Muscle layer of duodenum (tissue), 2 donors: ENCODE measurements around the gene COL23A1.
"Not testable (repeated sequence)": the region's sequence is repeated elsewhere in the genome, so short reads cannot be mapped to it uniquely, and the experiment has no call there.

Source experiments
- H3K27ac ChIP-seq: one replicate; pipeline ENCODE4 v1.7.0; 2013; ENCODE audit warnings: mild to moderate bottlenecking, low read length
- H3K27me3 ChIP-seq: one replicate; pipeline ENCODE4 v1.7.0; 2013; ENCODE audit warnings: low read depth, mild to moderate bottlenecking, control low read depth, low read length
- H3K36me3 ChIP-seq, 2 donors: one replicate each; pipeline ENCODE4 v1.7.0; 2013; ENCODE audit warnings: low read length in 2 of 2, control low read depth in 1 of 2, mild to moderate bottlenecking in 1 of 2; ENCODE audit not compliant: insufficient read depth in 2 of 2, control insufficient read depth in 1 of 2
- H3K4me1 ChIP-seq, 2 donors: one replicate each; pipeline ENCODE4 v1.7.0; 2013; ENCODE audit warnings: low read length in 2 of 2, mild to moderate bottlenecking in 2 of 2, control low read depth in 1 of 2, moderate library complexity in 1 of 2; ENCODE audit not compliant: insufficient read depth in 2 of 2, control insufficient read depth in 1 of 2
- H3K4me3 ChIP-seq, 2 donors: one replicate each; pipeline ENCODE4 v1.7.0; 2013; ENCODE audit warnings: low read length in 2 of 2, low read depth in 1 of 2, mild to moderate bottlenecking in 1 of 2
- H3K9me3 ChIP-seq, 2 donors: one replicate each; pipeline ENCODE4 v1.7.0; 2013; ENCODE audit warnings: low read length in 2 of 2, control low read depth in 1 of 2, mild to moderate bottlenecking in 1 of 2; ENCODE audit not compliant: control insufficient read depth in 1 of 2
- donor health status: healthy.

The COL23A1 gene

GRCh38 chr5:178234750-178235587 is 355.2 kb downstream of the COL23A1 start:
- Histone ChIP-seq H3K9me3 (no peaks in the 10 kb centered on the region), H3K27ac (no peak overlapping the region), H3K4me3 (no peak overlapping the region), H3K4me1 (peaks cover 17 to 19% of the 10 kb centered on the region in 2 donors), H3K27me3 (no peaks in the 10 kb centered on the region), H3K36me3 (peaks cover 0 to 2% of the 10 kb centered on the region in 2 donors)

- H3K27ac ChIP-seq, result no peak overlapping the region
- H3K4me1 ChIP-seq, result peaks cover 17 to 22% of the 10 kb centered on the region in 2 donors
- H3K4me3 ChIP-seq, result no peak overlapping the region
- no peaks in the 10 kb centered on the region for H3K27me3 ChIP-seq
- H3K36me3 ChIP-seq, result peaks cover 5 to 9% of the 10 kb centered on the region in 2 donors
- no peaks in the 10 kb centered on the region for H3K9me3 ChIP-seq
Measured at GRCh38 chr5:178234121-178234749, 356.0 kb downstream of the COL23A1 start.

- Histone ChIP-seq H3K4me3 (peak overlapping the region; percentile 49 to 87), H3K27ac (peak overlapping the region; percentile 87), H3K27me3 (no peaks in the 10 kb centered on the region), H3K4me1 (peaks cover 17 to 22% of the 10 kb centered on the region in 2 donors), H3K36me3 (peaks cover 16 to 20% of the 10 kb centered on the region in 2 donors), H3K9me3 (no peaks in the 10 kb centered on the region)
Measured at GRCh38 chr5:178232920-178233429, 357.2 kb downstream of the COL23A1 start.

GRCh38 chr5:178232124-178232919 is 357.9 kb downstream of the COL23A1 start, which contains the start of gene PHYKPL:
TSS of gene PHYKPL (minus strand) at chr5:178232802. CDS start at chr5:178232550, 252 bp downstream.
- Histone ChIP-seq H3K4me3 (peak within 1 kb of the TSS; percentile 82 to 87), H3K27ac (peak within 1 kb of the TSS; percentile 87), H3K4me1 (peaks cover 17 to 22% of the 10 kb centered on the region in 2 donors), H3K9me3 (no peaks in the 10 kb centered on the region), H3K36me3 (peaks cover 22 to 27% of the 10 kb centered on the region in 2 donors), H3K27me3 (no peaks in the 10 kb centered on the region)

GRCh38 chr5:178231539-178232123 is 358.6 kb downstream of the COL23A1 start:
- peak overlapping the region; percentile 47 for H3K27ac ChIP-seq
- no peaks in the 10 kb centered on the region for H3K9me3 ChIP-seq
- H3K4me3 ChIP-seq, result peak overlapping the region; percentile 82 to 87
- peaks cover 15 to 22% of the 10 kb centered on the region in 2 donors for H3K4me1 ChIP-seq
- no peaks in the 10 kb centered on the region for H3K27me3 ChIP-seq
- peaks cover 25 to 33% of the 10 kb centered on the region in 2 donors for H3K36me3 ChIP-seq

- Histone ChIP-seq H3K27ac (peak overlapping the region; percentile 47), H3K4me3 (peak overlapping the region; percentile 82 to 87), H3K27me3 (no peaks in the 10 kb centered on the region), H3K9me3 (no peaks in the 10 kb centered on the region), H3K4me1 (peaks cover 11 to 22% of the 10 kb centered on the region in 2 donors), H3K36me3 (peaks cover 25 to 36% of the 10 kb centered on the region in 2 donors)
Measured at GRCh38 chr5:178230879-178231538, 359.2 kb downstream of the COL23A1 start.

- no peaks in the 10 kb centered on the region for H3K27me3 ChIP-seq
- H3K4me1 ChIP-seq, result peaks cover 11 to 22% of the 10 kb centered on the region in 2 donors
- H3K9me3 ChIP-seq, result no peaks in the 10 kb centered on the region
- H3K36me3 ChIP-seq, result peaks cover 28 to 40% of the 10 kb centered on the region in 2 donors
- H3K4me3 ChIP-seq, result no peak overlapping the region
- H3K27ac ChIP-seq, result no peak overlapping the region
Measured at GRCh38 chr5:178229861-178230260, 360.3 kb downstream of the COL23A1 start.

- Histone ChIP-seq H3K4me1 (peaks cover 11 to 22% of the 10 kb centered on the region in 2 donors), H3K36me3 (peaks cover 29 to 41% of the 10 kb centered on the region in 2 donors)
- H3K4me3 ChIP-seq, H3K27me3 ChIP-seq, H3K27ac ChIP-seq, H3K9me3 ChIP-seq: not testable (repeated sequence)
Measured at GRCh38 chr5:178229111-178229510, 361.1 kb downstream of the COL23A1 start.

- no peaks in the 10 kb centered on the region for H3K27me3 ChIP-seq
- H3K27ac ChIP-seq, result no peak overlapping the region
- H3K36me3 ChIP-seq, result peaks cover 29 to 41% of the 10 kb centered on the region in 2 donors
- H3K4me1 ChIP-seq, result peaks cover 11 to 22% of the 10 kb centered on the region in 2 donors
- no peak overlapping the region for H3K4me3 ChIP-seq
- no peaks in the 10 kb centered on the region for H3K9me3 ChIP-seq
Measured at GRCh38 chr5:178228609-178229008, 361.6 kb downstream of the COL23A1 start.

- H3K27me3 ChIP-seq, result no peaks in the 10 kb centered on the region
- no peak overlapping the region for H3K27ac ChIP-seq
- H3K36me3 ChIP-seq, result peaks cover 31 to 41% of the 10 kb centered on the region in 2 donors
Measured at GRCh38 chr5:178227929-178228328, 362.3 kb downstream of the COL23A1 start.

More at GRCh38 chr5:178227929-178228328, 362.3 kb downstream of the COL23A1 start:
- Histone ChIP-seq H3K4me3 (no peak overlapping the region), H3K4me1 (peaks cover 11 to 22% of the 10 kb centered on the region in 2 donors), H3K9me3 (no peaks in the 10 kb centered on the region)
